ENCODE data around the gene FOXK2.
A peak's percentile ranks its signal among the peaks of the same experiment; 100 is the strongest.

Gene FOXK2

DNA sequence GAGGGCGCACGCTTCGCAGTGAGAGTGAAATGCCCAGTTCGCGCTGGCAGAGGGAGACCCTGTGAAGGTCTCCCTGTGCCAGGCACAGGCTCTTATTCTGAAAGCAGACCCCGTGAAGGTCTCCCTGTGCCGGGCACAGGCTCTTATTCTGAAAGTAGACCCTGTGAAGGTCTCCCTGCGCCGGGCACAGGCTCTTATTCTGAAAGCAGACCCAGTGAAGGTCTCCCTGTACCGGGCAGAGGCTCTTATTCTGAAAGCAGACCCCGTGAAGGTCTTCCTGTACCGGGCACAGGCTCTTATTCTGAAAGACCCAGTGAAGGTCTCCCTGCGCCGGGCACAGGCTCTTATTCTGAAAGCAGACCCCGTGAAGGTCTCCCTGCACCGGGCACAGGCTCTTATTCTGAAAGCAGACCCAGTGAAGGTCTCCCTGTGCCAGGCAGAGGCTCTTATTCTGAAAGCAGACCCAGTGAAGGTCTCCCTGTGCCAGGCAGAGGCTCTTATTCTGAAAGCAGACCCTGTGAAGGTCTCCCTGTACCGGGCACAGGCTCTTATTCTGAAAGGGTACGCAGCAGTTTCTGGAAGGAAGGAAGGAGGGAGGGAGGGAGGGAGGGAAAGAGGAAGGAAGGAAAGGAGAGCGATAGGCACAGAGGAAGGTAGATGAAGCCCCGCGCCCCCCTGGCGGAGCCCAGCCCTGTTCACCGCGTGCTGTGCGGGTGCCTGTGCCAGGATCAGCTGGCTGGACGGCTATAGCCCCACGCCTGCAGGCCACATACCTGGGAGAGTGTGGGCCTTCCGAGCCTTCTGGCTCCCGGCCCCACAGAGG, 73.4 kb downstream of the FOXK2 start:
- peak; percentile 83 for DNase-seq

DNA sequence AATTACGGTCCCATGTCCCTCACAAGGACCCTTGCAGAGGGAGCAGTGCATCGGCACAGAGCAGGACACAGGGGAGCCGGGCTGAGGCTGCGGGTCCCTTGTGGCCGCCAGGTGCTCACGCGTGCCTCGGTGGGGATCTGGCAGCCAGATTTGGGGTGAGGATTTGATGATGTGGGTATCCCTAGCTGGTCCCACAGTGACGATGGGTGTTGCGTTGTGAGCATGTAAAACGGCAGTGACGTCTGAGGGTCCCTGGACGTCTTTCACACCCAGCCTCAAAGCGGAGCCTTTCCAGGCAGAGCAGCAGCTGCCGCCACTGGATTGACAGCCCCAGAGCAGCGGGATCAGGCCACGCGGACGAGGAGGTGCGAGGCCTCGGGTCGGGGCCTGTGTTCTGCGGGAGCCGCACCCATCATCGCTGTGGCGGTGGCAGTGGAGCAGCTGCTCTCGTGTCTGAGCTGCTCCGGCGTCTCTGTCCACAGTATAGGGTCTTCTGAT, 74.1 kb downstream of the FOXK2 start:
- DNase-seq = no peak

DNA sequence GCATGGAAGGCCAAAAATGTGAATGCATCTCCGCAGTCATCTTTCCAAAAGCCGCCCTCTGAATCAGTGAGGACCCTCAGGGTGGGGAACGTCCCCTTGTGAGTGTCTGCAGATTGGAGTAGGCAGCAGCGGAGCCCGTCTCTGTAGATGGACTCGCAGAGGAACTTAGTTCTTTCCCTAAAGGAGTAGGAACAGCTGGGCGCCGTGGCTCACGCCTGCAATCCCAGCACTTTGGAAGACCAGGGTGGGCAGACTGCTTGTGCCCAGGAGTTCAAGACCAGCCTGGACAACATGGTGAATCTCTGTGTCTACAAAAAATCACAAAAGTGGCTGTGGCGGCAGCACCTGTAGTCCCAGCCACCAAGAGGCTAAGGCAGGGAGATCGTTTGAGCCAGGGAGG, 75.0 kb downstream of the FOXK2 start:
- no peak for DNase-seq

DNA sequence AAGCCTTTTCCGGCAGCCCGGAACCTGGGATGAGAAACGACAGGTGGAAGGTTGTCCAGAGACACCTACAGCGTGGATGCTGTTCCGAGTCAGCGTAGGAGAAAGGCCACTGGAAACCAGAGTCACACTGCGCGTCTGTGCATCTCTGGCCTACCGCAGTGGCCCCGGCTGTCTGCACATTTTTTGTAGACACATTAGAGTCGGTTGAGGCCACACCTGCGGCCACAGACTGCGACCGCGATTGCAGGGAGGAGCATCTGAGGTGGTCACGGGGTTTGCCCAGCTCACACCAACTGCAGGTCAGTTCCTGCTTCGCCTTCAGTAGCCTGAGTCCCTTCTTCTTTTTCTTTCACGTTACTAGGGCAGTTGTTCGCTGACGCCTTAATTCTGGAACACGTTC, 76.4 kb downstream of the FOXK2 start:
- DNase-seq = no peak

DNA sequence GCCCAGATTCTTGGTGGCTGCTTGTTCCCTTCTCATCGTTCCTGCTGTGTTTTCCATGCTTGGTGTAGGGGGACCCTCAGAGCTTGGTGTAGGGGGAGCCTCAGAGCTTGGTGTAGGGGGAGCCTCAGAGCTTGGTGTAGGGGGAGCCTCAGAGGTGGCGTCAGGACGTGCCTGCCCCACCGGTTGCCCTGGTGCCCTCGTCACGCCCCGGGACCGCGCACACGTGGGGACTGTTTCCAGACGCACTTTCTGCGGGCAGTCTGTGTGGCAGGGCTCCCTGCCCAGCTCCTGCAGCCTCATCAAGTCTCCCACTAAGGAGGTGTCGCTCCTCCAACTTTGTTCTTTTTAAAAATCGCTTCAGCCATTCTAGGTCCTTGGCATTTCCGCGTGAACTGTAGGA, 76.8 kb downstream of the FOXK2 start:
- DNase-seq = no peak

DNA sequence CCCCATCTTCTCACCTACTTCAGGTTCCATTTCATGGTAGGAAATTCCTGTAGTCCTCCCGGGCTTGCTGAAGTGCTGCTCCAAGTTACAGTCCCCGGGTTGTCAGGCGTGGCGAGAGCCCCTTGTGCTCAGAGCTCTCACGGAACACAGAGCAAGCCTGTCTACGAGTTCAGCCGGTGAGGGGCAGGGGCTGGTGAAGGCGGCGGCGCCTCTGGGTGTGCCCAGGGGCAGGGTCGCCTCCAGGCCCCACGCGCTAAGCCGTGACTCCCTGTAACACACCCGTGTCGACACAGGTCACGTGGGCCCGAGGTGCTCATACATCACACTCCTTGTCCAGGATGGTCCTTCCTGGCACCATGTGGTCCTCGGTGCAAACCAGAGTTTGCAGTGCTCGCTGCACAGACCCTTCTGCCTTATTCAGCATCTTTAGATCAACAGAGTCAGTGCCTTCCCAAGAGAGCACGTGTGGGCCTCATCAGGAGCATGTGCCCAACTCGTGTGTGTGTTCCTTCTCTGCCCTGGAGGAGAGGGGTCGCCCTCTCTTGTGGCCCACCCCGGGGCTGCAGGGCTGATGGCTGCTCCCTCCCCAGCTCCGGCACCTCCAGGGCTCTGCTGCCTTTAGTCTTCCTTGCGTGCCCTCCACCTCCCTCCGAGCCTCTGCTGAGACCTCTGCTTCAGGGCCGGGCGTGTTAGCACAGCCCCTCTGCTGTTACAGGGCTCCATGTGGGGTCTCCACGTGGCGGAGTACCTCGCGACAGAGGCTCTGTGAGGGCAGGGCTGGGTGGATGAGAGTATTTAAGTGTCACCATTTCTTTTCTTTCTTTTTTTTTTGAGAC, 77.5 kb downstream of the FOXK2 start:
- no peak for DNase-seq

DNA sequence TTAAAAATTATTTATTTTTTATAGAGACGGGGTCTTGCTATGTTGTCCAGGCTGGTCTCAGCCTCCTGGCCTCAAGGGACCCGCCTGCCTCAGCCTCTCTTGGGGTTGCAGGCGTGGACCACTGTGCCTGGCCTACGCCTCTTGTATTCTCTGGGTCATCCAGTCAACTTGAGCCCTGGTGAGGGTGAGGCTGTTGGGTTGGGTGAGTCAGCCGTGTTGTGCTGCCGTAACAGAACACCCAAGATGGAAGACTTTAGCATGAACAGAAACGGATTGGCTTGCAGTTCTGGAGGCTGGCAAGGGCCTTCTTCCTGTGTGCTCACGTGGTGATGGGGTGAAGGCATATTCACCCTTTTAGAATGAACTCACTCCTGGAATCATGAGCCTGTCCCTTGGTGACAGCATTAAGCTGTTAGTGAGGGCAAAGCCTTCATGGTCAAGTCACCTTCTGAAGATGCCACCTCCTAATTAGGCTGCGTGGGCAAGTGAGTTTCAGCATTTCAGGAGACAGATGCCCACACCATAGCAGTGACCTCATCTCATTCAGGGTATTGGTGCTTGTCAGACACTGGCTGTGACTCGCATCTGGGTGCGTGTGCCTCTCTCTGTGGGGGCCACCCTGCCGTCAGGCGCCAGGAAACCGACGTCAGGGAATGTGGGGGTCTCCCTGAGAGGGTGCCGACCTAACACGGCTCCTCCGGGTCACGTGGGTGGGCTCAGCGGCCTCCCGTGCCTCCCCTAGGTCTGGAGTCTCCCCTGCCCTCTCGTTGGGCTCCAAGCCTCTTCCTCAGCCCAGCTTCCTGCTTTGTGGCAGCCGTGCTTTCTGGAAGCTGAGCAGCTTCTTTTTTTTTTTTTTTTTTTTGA, 79.0 kb downstream of the FOXK2 start:
- DNase-seq = no peak

DNA sequence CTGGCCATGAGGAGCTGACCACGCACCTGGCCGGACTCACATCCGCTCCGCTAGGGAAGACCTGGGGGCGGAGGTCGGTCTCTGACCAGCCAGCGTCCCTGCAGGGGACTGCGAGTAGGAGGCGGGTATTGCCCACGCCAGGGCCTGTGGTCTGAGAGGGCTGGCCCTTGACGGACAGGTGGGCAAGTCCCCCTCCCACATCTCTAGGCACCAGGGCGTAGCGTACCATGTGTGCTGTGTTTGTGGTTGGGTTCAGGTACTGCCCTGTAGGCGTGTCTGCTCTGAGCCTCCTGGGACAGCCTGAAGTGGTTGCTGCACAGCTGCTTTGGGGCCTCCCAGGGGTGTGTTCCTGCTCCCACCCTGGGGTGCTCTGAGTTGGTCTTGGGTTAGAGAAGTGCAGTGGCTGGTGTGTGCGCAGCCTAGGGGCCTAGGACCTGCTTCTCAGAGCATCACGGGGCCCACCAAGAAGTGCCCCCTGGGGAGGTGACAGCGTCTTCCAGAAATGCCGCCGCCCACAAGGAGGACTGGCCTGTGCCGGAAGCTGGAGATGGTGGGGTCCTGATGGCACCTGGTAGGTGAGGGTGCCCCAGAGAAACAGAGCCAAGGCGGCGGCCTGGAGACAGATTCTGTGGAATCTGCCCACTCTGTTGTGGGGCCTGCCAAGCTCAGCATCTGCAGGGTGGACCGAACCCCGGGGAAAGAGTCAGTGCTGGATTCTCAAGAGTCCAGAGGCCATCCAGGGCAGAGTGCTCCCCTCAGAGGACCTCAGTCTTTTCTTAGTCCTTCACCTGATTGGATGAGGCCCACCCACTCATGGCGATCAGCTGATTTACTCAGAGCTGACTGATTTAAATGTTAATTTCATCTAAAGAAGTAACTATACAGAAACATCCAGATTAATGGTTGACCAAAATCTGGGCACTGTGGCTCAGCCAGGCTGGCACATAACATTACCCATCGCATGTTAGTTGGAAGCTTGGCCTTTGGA, 80.4 kb downstream of the FOXK2 start:
- DNase-seq = no peak

DNA sequence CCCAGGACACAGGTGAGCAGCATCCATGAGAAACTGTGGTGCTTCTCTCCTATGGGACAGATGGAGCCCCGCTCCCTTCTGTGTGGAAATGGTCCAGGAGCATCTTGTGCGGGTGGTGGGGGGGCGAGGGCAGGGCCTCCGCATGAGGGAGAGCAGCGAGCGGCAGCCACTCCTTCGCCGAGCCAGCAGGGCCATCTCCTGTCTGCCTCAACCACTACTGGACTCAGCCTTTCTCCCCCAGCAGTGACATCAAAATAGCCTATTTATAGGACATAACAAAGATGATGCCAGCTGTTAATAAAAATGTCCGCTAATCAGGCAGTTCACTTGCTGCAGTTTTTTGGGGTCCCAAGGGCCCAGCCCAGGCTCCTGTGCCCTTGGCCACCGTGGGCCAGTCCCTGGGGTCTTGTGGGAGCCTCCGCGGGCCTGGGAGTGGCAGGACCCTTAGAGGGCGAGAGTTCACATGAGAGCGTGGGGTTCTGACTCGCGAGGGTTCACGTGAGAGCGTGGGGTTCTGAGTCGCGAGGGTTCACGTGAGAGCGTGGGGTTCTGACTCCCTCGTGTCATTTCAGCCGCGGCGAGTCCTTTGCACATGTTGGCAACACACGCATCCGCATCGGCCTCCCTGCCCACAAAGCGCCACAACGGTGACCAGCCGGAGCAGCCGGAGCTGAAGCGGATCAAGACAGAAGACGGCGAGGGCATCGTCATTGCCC, 81.4 kb downstream of the FOXK2 start:
- DNase-seq = no peak

DNA sequence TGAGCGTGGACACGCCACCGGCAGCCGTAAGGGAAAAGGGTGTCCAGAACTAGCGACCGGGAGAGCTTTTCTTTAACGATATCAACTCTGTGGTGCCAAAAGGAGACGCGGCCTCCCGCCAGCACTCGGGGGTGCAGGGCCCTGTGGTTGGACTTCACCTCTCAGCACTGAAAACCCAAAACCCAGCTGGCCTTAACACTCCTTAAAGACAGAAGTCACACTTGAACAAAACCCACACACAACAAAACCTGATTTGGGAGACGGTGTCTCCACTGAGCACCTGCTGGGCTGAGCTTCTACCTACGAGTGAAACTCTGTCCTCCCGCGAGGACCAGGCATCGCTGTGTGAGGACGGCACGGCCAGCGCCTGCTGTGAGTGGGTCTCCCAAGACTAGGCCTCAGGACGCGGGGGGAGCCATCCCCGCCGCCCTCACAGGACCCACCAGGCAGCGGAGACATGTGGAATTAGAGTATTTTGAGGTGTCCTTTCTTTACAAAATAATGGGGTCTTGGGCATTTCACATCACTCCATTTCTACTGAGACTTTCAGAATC, 82.0 kb downstream of the FOXK2 start:
- DNase-seq = no peak

DNA sequence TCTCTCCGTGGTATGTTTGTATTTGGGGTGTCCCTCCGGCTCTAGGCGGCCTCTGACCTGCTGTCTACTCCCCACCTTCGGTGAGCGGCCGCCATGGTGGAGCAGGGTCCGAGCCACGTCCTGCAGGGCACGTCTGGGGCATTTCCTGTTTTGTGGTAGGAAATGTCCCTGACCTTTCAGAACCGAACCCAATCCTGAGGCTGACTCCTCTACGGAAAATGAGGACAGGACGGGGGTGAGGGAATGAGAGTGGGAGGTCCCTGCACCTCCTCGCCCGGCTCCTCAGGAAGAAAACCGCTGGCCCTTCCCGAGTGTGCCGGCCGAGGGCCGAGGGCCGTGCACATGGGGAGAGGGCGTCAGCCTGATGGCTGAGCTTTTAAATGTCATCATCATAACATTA, 83.0 kb downstream of the FOXK2 start:
- no peak for DNase-seq

DNA sequence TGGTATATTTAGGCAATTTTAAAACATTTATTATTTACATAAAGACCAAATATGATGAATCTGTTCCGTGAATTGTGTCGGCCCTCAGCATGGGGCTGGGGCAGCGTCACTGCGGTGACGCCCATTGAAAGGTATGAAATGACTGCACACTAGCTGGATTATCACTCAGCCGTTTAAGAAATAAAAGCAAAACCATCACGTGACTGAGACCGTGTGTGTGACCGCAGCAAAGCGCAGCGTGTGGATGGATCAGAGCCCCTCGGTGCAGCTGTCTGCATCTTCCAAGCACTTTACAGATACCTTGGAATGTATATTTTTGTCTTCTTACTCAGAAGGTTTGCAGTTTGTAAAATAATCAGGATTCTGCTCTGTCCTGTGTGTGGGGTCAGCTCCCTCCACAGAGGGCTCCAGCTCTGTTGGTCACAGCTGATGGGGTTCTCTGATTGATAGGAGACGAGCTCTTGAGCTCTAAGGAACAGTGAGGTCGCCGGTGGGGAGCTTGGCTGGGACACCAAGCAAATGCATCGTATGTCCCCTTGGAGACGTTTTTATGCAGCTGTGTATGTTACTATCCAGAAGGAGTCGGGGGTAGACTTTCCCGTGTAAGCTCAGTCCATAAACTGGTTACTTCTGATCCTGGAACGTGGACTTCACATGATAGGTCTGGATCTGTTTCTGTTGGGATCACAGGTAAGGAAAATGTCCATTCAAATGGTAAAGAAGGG, 83.6 kb downstream of the FOXK2 start:
- DNase-seq = no peak

DNA sequence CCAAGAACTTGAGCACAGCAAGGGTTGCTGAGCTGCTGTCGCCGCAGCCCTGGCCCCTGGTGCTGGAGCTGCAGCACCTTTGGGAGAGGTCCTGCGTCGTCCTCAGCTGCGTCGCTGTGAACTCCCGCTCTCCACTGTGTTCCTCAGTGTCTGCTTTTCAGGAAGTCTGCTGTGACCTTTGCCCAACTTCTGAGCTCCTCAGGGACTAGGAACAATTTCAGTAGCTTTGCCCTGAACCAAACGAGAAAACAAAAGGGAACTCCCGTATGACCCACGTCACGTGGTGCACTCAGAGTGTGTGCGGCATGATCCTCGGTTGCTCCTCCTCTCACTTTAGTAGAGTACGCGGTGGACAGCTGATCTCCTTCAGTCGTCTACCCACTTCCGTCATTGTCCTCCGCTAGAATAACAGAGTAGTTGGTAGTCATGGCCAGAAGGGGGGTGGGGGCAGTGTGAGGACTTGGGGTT, 84.5 kb downstream of the FOXK2 start:
- no peak for DNase-seq

DNA sequence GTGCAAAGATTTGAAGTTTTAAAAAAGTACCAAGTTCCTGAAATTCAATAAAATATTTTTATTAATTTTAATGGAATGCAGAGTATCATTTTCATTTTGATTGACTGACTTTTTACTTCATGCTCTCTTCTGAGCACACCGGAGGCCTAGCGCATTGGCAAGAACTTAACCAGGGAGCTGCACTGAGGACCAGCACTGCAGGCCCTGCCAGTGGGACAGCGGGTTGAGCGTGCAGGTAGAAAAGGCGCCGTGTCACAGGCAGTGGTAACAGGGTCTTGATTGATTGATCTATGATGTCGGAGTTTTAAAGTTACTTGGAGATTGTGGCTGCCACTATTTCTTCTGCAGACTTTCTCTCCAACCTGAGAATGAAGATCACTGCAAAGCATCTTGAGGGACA, 85.0 kb downstream of the FOXK2 start:
- DNase-seq = no peak

DNA sequence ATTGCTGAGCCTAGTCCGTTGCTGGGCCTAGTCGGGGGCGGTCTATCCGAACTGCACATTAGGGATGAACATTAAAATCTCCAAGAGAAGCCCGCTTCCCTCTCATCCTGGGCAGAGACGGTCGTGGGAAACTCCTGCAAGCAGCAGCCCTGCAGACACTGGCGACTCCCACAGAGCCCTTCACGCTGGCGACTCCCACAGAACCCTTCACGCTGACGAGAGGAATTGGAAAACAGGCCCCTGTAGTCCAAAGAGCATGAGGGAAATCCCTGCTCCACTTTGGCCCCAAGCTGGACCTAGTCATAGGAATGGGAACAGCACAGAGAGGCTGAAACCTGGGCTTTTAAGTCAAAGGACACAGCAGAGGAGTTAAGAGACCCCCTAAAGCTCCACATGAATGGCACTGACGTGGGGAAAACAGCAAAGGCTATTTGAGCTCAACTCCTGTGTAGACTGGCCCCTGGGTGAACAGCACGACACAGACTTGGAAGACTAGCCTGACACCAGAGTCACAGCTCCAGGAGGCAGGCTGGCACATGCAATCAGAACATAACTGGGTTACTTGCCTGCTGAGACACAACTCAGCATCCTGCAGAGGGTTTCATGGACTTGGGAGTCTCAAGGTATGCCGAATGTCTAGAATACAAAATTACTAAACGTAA, 86.5 kb downstream of the FOXK2 start:
- no peak for DNase-seq

DNA sequence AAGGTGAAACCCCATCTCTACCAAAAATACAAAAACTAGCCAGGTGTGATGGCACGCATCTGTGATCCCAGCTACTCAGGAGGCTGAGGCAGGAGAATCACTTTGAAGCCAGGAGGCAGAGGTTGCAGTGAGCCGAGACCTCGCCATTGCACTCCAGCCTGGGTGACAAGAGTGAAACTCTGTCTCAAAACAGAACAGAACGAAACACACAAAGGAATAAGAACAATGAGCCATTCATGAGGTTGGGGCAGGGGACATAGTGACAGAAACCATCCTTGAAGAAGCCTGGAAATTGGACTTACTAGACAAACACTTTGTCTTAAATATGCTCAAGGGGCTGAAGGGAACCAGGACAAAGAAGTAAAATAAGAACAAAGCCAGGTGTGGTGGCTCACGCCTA, 89.3 kb downstream of the FOXK2 start:
- no peak for DNase-seq

DNA sequence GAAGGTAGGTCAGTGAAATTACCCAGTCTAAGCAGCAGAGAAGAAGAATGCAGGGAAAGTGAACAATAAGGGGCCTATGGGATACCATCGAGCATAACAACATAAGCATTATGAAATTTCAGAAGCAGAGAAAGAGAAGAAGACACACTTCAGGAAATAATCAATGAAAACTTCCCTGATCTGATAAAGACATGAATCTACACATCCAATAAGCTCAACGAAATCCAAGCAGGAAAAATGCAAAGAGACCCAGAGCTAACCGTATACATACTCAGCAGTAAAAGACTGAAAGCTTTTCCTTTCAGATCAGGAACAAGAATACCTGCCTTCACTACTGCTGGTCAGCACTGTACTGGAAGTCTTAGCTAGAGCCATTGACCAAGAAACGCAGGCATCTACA, 90.1 kb downstream of the FOXK2 start:
- no peak for DNase-seq

DNA sequence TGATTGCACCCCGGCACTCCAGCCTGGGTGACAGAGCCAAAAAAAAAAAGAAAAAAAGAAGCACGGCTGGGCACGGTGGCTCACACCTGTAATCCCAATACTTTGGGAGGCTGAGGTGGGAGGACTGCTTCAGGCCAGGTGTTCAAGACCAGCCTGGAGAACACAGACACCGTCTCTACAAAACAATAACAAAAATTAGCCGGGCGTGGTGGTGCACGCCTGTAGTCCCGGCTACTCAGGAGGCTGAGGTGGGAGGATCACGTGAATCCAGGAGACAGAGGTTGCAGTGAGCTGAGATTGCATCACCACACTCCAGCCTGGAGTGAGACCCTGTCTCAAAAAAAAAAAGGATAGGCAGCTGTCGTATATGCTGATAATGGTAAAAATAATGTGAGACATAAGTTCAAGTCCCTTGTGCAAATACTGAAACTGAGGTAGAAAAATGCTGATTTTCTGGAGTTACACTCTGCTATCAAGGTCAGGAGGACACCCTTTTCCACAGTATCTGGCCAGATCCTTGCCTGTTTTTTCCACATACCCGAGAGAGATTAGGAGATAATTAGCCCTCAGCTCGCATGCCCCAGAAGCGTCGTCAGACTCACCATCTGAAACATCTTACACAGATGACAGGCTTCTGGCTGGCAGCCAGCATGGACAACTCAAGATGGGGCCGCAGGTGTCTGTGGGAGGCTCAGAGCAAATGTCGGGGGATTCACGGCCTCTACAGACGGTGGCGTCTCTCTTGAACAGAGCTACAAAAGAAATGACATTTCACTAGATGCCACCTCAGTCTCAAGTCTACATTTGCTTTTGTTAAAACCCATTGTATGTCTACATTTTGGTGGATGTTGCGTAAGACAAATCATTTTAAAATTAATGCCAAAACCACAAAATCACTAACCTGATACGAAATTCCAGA, 91.9 kb downstream of the FOXK2 start:
- no peak for DNase-seq

Measured in activated CD8-positive, alpha-beta memory T cell treated with anti-CD3 and anti-CD28 coated beads for 24 hours (primary cell).